OCI-LY1 (cell line): ENCODE results near the gene IGF1.

Source experiments
- H2AFZ ChIP-seq: fragments of 200-600 bp; sonication (generic), shearing (Covaris generic); 2 replicates; pipeline ENCODE4 v1.6.0; 2014; ENCODE audit warnings: antibody characterized with exemption, mild to moderate bottlenecking, low read length
- H3F3A ChIP-seq: fragments of 200-600 bp; sonication (generic), shearing (Covaris generic); 2 replicates; pipeline ENCODE4 v1.6.0; 2014; ENCODE audit warnings: mild to moderate bottlenecking, antibody characterized with exemption, low read length, moderate library complexity; ENCODE audit not compliant: insufficient read depth
- H3K27ac ChIP-seq: fragments of 200-600 bp; sonication (generic); 2 replicates; pipeline ENCODE4 v1.5.1; 2014; ENCODE audit warnings: low read length, mixed run types, mild to moderate bottlenecking, low read depth; ENCODE audit not compliant: poor library complexity, severe bottlenecking
- H3K27me3 ChIP-seq: fragments of 200-600 bp; sonication (generic); 2 replicates; pipeline ENCODE4 v1.6.0; 2014; ENCODE audit warnings: antibody characterized with exemption, mild to moderate bottlenecking, low read length, moderate library complexity; ENCODE audit not compliant: insufficient read depth
- H3K36me3 ChIP-seq: fragments of 200-600 bp; sonication (generic); 2 replicates; pipeline ENCODE4 v1.6.1; 2014; ENCODE audit warnings: mild to moderate bottlenecking, antibody characterized with exemption, low read length, moderate library complexity, mixed read lengths; ENCODE audit not compliant: insufficient read depth
- H3K4me1 ChIP-seq: fragments of 200-600 bp; sonication (generic); 2 replicates; pipeline ENCODE4 v1.5.1; 2014; ENCODE audit warnings: mild to moderate bottlenecking, low read length, moderate library complexity; ENCODE audit not compliant: insufficient read depth, severe bottlenecking
- H3K4me2 ChIP-seq: fragments of 200-600 bp; sonication (generic), shearing (Covaris generic); 2 replicates; pipeline ENCODE4 v1.6.1; 2014; ENCODE audit warnings: low read length
- H3K4me3 ChIP-seq: fragments of 200-600 bp; sonication (generic); 2 replicates; pipeline ENCODE4 v1.5.1; 2014; ENCODE audit warnings: low read length, low read depth, mild to moderate bottlenecking, mixed read lengths; ENCODE audit not compliant: poor library complexity, severe bottlenecking
- H3K79me2 ChIP-seq: fragments of 200-600 bp; shearing (Covaris generic); 2 replicates; pipeline ENCODE4 v1.6.1; 2016; ENCODE audit warnings: mixed run types, low read length, mixed read lengths; ENCODE audit not compliant: insufficient read depth
- H3K9ac ChIP-seq: fragments of 200-600 bp; sonication (generic), shearing (Covaris generic); 2 replicates; pipeline ENCODE4 v1.6.1; 2014; ENCODE audit warnings: mild to moderate bottlenecking, low read length, mixed read lengths
- H3K9me2 ChIP-seq: fragments of 200-600 bp; sonication (generic), shearing (Covaris generic); 2 replicates; pipeline ENCODE4 v1.6.1; 2014; ENCODE audit warnings: low read depth, mild to moderate bottlenecking, low read length, mixed read lengths
- H3K9me3 ChIP-seq: fragments of 200-600 bp; shearing (Covaris generic); 2 replicates; pipeline ENCODE4 v1.6.1; 2014; ENCODE audit warnings: low read length, mixed read lengths
- H4K20me1 ChIP-seq: fragments of 200-600 bp; sonication (generic), shearing (Covaris generic); 2 replicates; pipeline ENCODE4 v1.6.0; 2016; ENCODE audit warnings: mild to moderate bottlenecking, low read length; ENCODE audit not compliant: insufficient read depth
- EZH2 ChIP-seq: fragments of 200-600 bp; sonication (generic), shearing (Covaris generic); IDR thresholded peaks from 2 replicates; pipeline ENCODE4 v1.8.0; 2017; ENCODE audit warnings: borderline replicate concordance, mixed run types, mild to moderate bottlenecking, antibody characterized with exemption, low read length, moderate library complexity, mixed read lengths
- TF ChIP-seq, protein P1 (sequence below): fragments of 200-600 bp; sonication (generic), shearing (Covaris generic); IDR thresholded peaks from 2 replicates; pipeline ENCODE4 v1.5.1; 2017; ENCODE audit warnings: mild to moderate bottlenecking, antibody characterized with exemption, low read length, moderate library complexity, mixed read lengths

IGF1 gene

GRCh38 chr12:102462795-102463465, 17.4 kb downstream of the IGF1 start:
- Histone ChIP-seq H3K4me2 (no peak overlapping the region), H3F3A (no peaks in the 10 kb centered on the region), H2AFZ (no peak overlapping the region), H3K79me2 (no peaks in the 10 kb centered on the region), H3K4me1 (no peaks in the 10 kb centered on the region), H3K36me3 (no peaks in the 10 kb centered on the region), H4K20me1 (no peaks in the 10 kb centered on the region), H3K27me3 (no peaks in the 10 kb centered on the region), H3K9ac (no peak overlapping the region), H3K27ac (no peak overlapping the region), H3K4me3 (no peak overlapping the region), H3K9me3 (no peaks in the 10 kb centered on the region), H3K9me2 (no peaks in the 10 kb centered on the region)
- no peak for TF ChIP-seq EZH2
- TF ChIP-seq, protein P1, sequence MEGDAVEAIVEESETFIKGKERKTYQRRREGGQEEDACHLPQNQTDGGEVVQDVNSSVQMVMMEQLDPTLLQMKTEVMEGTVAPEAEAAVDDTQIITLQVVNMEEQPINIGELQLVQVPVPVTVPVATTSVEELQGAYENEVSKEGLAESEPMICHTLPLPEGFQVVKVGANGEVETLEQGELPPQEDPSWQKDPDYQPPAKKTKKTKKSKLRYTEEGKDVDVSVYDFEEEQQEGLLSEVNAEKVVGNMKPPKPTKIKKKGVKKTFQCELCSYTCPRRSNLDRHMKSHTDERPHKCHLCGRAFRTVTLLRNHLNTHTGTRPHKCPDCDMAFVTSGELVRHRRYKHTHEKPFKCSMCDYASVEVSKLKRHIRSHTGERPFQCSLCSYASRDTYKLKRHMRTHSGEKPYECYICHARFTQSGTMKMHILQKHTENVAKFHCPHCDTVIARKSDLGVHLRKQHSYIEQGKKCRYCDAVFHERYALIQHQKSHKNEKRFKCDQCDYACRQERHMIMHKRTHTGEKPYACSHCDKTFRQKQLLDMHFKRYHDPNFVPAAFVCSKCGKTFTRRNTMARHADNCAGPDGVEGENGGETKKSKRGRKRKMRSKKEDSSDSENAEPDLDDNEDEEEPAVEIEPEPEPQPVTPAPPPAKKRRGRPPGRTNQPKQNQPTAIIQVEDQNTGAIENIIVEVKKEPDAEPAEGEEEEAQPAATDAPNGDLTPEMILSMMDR: no peak

DNA sequence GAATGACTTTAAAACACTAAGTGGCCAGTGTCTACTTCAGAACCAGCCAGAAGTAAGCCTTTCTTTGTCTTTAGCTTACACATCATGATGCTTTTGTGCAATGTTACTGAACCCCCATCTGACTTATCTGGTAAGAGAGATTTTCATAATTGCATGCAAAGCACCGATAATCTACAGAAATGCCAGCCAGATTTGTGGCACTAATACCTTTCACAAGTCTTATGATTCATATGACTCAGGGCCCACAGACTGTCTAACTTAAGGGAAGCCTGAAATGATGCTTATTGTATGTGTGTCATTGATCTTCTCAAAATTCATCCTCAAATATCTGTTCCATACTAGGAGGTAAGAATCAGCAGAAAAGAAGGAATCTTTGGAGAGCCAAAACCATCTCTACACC, 18.0 kb downstream of the IGF1 start:
- H3K27ac ChIP-seq: no peak overlapping the region
- no peak for TF ChIP-seq EZH2
- TF ChIP-seq, protein P1: no peak
- H3K9ac ChIP-seq: no peak overlapping the region

DNA sequence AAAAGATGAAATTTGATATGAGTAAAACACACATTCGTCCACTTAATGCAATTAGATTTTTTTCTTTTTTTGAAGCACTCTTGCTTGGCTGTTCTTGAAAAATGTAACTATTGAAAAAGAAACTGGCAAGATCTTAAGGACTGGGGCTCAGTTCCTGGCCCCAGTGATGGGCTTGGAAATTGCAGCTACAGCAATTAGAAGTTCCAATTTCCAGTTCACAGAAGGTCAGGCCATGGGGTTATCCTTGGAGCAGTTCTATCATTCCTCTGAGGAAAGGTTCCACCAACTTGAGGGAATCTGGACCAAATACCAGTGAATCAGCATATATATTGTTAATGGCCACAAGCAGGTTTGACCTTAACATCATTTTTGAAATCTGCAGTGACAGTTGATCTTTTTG, 18.9 kb downstream of the IGF1 start:
- Histone ChIP-seq H3F3A (no peaks in the 10 kb centered on the region), H3K4me1 (no peaks in the 10 kb centered on the region), H3K27me3 (no peaks in the 10 kb centered on the region), H3K79me2 (no peaks in the 10 kb centered on the region), H3K36me3 (no peaks in the 10 kb centered on the region), H4K20me1 (no peaks in the 10 kb centered on the region), H3K4me3 (no peak overlapping the region), H3K9me2 (no peaks in the 10 kb centered on the region), H3K4me2 (no peak overlapping the region), H3K9ac (no peak overlapping the region), H3K9me3 (no peaks in the 10 kb centered on the region), H3K27ac (no peak overlapping the region), H2AFZ (no peak overlapping the region)
- TF ChIP-seq, protein P1: no peak
- TF ChIP-seq EZH2: no peak

More for the DNA sequence above, 18.0 kb downstream of the IGF1 start:
- Histone ChIP-seq H4K20me1 (no peaks in the 10 kb centered on the region), H3K4me3 (no peak overlapping the region), H3K4me1 (no peaks in the 10 kb centered on the region), H3K9me3 (no peaks in the 10 kb centered on the region), H3K36me3 (no peaks in the 10 kb centered on the region), H3K79me2 (no peaks in the 10 kb centered on the region), H2AFZ (no peak overlapping the region), H3K4me2 (no peak overlapping the region), H3K27me3 (no peaks in the 10 kb centered on the region), H3F3A (no peaks in the 10 kb centered on the region), H3K9me2 (no peaks in the 10 kb centered on the region)
